ENCODE measurements around the gene PRR14L.
"Not testable (repeated sequence)": the region's sequence is repeated elsewhere in the genome, so short reads cannot be mapped to it uniquely, and the experiment has no call there.

Gene PRR14L

DNA sequence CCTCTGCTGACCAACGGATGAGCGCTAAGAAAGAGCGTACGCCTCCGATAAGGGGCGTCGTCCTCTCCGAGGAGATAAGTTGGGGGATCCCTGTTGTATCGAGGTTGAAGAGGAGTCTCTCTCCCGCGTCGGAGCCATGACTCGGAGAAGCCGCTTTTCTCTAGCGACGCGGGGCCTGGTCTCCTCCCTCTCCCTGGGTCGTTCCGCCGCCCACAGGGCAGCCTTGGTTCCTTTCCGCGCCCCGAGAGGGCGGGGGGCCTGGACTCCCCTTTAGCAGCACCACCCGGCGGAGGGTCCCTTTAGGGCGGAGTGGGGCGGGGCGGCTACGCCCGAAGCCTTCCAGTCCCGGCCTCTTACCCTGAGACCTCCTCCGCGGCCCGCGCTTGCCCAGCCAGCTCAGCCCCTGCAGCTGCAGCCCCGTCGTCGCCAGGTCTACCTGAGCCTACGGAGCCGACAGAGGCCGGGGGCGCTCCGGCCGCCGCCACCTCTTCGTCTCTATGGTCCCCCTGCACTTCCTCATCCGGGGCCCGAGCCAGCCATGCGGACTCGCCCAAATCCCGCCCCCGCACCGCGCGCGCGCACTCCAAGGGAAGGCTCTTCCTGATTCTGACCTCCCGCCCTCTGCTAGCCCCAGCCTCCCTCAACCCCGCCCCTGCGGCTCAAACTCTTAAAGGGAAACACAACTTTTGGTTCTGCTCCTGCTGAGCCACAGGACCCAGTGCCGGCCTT lies at the start of gene PRR14L:
Gene PRR14L, minus strand, starts transcription at position 497 of the 729 bp plus-strand sequence. CDS start 11,272 bp downstream, outside the sequence.
- peak; percentile 99 for DNase-seq (ENCODE audit: low read depth)

DNA sequence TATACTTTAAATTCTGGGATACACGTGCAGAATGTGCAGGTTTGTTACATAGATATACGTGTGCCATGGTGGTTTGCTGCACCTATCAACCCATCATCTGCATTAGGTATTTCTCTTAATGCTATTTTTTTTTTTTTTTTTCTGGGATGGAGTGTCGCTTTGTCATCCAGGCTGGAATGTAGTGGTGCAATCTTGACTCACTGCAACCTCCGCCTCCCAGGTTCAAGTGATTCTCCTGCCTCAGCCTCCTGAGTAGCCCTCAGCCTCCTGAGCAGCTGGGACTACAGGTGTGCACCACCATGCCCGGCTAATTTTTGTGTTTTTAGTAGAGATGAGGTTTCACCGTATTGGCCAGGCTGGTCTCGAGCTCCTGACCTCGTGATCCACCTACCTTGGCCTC lies 49.4 kb upstream of the PRR14L start:
- DNase-seq (ENCODE audit: low read depth): not testable (repeated sequence)

DNA sequence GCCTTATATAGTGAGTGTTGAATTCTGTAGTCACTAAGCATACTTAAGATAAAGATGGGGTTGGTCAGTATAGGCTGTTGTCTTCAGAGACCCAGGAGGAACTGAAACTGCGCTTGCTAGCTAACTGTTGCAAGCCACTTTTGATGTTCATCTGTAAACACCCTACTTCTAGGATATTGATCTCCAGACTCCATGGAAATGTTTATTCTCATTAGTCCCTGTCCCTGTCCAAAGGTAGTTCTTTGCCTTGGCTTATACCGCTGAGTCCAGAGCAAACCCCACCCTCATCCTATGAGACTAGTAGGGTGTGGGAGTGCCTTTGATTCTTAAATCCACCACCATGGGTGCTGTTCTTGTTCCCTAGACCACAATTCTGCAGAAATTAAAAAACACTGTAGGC lies 40.3 kb upstream of the PRR14L start:
- DNase-seq (ENCODE audit: low read depth): no peak

DNA sequence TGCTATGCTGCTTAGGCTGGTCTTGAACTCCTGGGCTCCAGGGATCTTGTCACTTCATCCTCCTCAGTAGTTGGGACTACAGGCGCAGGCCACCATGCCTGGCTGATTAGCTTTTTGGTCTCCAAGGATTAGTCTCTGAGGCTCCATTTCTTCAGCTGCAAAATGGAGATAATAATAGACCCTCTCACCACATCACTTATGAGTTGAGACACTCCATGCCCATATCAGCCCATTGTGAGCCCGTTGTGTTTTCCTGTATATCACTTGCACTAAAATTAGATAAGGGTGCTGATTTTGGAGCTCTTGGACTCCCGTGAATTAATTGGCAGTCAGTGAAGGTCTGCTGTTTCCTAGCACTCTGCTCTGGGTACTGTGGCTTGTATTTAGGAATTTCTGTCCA lies 39.9 kb upstream of the PRR14L start:
- DNase-seq (ENCODE audit: low read depth): no peak

DNA sequence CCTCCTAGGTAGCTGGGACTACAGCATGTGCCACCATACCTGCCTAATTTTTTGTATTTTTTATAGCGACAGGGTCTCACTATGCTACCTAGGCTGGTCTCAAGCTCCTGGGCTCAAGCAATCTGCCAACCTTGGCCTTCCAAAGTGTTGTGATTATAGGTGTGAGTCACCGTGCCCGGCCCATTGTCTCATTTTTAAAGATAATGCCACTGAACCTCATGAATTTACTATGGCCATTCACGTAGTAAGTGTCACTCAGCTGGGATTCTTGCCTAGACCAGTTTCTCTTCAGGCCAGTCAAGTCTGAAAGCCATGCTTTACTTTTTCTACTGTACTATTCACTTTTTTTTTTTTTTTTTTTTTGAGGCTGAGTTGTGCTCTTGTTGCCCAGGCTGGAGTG lies 26.3 kb upstream of the PRR14L start:
- DNase-seq (ENCODE audit: low read depth): no peak

GRCh38 chr22:31773416-31773815 lies 23.5 kb upstream of the PRR14L start:
- DNase-seq (ENCODE audit: low read depth): no peak

GRCh38 chr22:31768422-31769059 lies 18.6 kb upstream of the PRR14L start:
- no peak for DNase-seq (ENCODE audit: low read depth)

DNA sequence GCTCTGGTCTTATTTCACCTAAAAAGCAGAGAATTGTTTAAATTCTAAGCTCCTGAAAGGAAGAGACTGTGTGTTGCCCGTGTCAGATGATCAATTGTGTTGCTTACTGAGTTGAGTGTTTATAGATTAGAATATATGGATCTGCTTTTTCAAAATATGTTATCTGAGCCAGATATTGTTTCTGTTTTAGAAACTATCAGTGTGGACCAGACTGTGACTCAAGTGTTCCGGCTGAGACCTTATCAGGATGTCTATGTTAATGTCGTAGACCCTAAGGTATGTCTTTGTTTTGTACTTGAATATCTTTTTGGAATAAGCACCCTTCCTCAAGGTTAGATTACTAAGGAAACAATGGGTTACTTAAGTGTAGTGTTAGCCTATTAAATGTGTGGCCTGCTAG lies 14.9 kb upstream of the PRR14L start:
- no peak for DNase-seq (ENCODE audit: low read depth)

GRCh38 chr22:31758860-31759259 lies 8.9 kb upstream of the PRR14L start:
- DNase-seq (ENCODE audit: low read depth): not testable (repeated sequence)

GRCh38 chr22:31757265-31757664 lies 7.3 kb upstream of the PRR14L start:
- DNase-seq (ENCODE audit: low read depth): no peak

- DNase-seq (ENCODE audit: low read depth): no peak
These were observed 4.9 kb upstream of the PRR14L start for GRCh38 chr22:31754813-31755212.

DNA sequence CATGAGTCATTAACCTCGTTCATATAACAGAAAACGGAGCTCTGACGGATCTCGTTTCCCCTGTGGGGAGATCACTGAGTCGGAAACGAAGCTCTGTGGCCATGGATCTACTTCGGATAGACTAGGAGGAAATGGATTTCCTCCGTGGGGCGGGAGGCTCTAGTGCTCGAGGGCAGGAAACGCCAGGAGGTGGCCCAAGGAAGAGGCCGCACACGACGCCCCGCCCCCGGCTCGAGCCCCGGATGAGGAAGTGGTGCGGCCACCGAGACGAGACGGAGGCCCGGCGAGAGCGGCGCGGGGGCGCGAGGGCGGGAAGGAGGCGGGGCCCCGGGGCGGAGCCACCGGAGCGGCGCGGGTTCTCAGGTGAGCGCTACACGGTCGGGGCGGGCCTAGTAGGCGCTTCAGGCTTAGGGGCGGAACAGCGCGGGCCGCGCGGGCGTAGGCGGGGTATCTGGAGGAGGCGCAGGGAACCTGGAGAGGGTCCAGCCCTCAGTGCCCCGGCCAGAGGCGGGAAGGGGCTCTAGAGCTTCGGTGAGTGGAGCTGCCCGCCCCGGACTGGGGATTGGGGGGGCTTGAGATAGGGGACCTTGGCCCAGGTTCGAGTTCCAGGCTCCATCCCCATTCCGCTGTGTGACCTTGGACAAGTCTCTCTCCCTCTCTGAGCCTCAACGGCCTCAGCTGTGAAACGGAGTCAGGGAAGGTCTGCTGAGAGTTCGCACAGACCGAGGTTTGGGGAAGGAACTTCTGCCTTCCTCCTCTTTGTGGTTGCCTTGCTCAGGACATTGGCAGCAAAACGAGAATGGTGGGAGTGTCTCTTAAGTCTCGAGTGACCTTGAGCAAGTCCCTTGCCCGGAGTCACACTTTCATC lies 3.9 kb upstream of the PRR14L start, which contains the start of gene DEPDC5:
Gene DEPDC5, plus strand, starts transcription at position 386 of the 868 bp plus-strand sequence. CDS start 903 bp downstream, outside the sequence.
- DNase-seq (ENCODE audit: low read depth): peak; percentile 90

- DNase-seq (ENCODE audit: low read depth): no peak
These were observed 3.2 kb upstream of the PRR14L start for GRCh38 chr22:31753005-31753633.

DNA sequence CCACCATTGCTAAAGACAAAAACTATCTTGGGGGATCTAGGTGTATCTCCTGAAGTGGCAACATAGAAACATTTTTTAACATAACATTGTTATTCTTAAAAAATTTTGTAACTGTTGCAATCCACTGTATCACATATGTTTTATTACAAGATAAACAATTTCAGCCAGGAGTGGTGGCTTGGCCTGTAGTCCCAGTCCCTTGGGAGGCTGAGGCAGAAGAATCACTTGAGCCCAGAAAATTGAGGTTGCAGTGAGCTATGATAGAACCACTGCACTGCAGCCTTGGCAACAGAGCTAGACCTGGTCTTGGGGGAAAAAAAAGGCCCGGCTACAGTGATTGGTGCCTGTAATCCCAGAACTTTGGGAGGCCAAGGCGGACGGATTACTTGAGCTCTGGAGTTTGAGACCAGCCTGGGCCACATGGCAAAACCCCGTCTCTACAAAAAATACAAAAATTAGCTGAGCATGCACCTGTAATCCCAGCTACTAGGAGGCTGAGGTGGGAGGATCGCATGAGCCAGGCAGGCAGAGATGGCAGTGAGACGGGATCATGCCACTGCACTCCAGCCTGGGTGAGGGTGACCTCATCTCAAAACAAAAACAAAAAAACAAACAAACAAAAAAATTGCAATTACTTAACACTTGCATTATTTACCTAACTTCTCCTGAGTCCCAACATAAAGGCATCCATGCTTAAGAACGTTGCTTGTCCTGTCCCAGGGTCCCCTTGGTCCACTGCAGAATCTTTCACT lies 2.3 kb upstream of the PRR14L start:
- DNase-seq (ENCODE audit: low read depth): no peak

DNA sequence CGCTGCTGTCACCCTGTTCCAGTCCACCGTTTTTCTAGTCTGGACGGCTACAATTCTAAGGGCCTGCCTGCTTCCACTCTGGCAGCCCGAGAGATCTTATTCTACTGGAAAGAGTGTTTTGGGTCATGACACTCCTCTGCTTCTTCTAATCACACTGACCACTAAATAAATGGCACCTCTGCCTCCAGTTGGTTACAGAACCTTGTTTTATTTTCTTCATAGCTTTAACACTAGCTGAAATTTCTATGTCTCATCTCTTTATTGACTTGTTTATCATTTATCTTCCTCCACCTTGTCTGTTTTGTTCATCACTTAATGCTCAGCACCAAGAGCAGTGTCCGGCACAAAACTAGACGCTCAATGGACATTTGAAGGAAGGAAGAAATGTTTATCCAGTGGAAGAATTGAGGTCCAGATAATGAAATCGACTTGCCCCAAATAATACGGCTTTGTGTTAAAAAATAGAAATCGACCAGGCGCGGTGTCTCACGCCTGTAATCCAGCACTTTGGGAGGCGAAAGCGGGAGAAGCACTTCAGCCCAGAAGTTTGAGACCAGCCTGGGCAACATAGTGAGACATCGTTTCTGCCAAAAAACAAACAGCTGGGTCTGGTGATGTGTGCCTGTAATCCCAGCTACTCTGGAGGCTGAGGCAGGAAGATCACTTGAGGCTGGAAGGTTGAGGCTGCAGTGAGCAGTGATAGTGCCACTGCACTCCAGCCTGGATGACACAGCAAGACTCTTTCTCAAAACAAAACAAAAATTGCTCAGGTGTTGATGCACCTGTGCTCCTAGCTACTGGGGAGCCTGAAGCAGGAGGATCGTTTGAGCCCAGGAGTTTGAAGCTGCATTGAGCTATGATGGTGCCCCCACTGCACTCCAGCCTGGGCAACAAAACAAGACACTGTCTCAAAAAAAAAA lies 693 bp upstream of the PRR14L start:
- DNase-seq (ENCODE audit: low read depth): no peak

GRCh38 chr22:31748490-31748889 lies 1.4 kb downstream of the PRR14L start:
- DNase-seq (ENCODE audit: low read depth): no peak

DNA sequence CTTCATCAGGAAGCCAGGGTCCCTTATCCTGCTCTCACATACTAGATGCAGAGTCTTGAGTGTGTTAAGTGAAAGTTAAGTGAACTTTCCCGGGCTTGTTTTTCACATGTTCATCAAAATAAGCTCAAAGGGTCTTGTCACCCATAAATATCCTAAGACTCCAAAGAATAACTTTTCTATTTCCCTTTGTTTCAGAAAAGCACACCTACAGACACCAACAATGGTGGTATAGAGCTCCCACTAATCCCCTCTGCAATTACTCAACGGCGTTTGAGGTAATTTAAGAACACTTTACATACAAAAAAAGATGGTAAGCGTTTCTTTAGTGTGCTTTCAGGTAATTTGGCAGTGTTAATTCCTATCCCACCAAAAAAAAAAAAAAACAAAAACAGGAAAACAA lies 2.5 kb downstream of the PRR14L start:
- no peak for DNase-seq (ENCODE audit: low read depth)

DNA sequence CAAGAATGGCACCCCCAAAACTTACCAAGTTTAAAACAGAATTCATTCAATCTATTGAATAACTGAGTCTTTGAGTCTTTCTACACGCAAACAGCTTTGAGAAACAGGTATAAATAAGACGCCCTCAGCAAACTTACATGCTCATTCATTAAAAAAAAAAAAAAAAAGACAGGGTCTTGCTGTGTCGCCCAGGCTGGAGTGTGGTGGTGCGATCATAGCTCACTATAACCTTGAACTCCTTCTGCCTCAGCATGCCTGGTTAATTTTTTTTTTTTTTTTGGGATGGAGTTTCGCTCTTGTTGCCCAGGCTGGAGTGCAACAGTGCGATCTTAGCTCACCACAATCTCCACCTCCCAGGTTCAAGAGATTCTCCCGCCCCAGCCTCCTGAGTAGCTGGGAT lies 6.1 kb downstream of the PRR14L start:
- DNase-seq (ENCODE audit: low read depth): no peak

GRCh38 chr22:31742682-31743081 lies 7.2 kb downstream of the PRR14L start:
- DNase-seq (ENCODE audit: low read depth): no peak

DNA sequence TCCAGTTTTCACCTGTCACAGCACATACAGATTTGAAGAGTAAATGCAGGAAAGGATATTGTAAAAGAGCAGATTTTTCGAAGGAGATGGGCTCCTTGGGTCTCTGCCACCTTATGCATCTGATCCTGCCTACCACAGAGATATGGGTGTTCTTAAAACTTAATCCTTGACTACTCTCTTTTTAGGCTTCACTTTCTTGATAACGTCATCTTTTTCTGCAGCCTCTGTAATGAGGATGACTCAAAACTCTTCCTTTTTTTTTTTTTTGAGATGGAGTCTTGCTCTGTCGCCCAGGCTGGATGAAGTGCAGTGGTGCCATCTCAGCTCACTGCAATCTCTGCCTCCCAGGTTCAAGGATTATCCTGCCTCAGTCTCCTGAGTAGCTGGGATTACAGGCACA lies 7.8 kb downstream of the PRR14L start:
- DNase-seq (ENCODE audit: low read depth): no peak
